H4 (cell line): ENCODE measurements around the gene PSMD4. TPM values are rescaled to one million over a fixed set of nuclear protein-coding genes. Genes with fewer than 3 reads are reported as not detected.
"Not testable (repeated sequence)": the region's sequence is repeated elsewhere in the genome, so short reads cannot be mapped to it uniquely, and the experiment has no call there.

ENCODE experiments used
- DNase-seq: peaks from one replicate; pipeline ENCODE4 v3.0.0-alpha.2; 2015; ENCODE audit warnings: low spot score
- total RNA-seq: library from RNA; depleted of rRNA; stranded (reverse); fragments of >200 nt; shearing (Covaris generic); gene quantifications from 2 replicates; pipeline ENCODE4 v1.2.3, GENCODE V29; 2014

PSMD4 gene
- total RNA-seq, 1 experiment from 2014 or later: 319 TPM

DNA sequence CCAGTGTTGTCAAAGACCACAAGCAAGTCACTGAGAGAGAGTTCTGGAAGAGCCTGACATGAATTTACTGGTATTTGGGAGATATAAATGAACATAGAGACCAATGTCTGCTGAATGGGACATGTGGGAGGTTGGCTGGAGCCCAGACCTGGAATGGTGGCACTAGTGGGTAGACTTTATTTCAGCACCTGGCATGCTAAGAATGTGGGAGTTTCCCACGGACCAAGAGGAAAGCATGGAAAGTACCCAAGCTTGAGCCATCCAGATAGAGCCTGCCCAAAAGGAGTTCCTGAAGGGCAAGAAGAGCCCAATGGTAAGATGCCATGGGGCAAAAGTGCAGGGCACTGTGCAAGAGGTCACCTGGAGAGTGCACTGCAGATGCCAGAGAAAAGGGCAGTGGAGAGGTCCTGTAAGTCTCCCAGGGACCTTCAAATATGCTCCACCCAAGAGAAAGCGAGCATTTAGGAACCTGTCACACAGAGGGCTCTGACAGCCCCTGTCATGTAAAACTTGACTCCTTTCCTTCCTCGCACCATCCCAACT is 19.5 kb downstream of the PSMD4 start:
- no peak for DNase-seq

DNA sequence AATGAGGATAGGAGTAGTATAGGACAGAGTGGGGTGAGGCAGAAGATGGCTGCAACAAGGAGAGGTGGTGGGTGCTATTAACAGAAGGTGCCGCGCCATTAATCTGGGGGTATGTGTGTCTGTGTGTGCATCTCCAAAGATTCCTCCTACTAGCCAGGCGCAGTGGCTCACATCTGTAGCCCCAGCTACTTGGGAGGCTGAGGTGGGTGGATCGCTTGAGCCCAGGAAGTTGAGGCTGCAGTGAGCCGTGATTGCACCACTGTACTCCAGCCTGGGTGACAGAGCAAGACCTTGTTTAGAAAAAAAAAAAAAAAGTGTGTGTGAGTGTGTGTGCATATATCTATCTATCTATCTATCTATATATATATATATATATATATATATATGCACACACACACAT is 20.8 kb downstream of the PSMD4 start:
- not testable (repeated sequence) for DNase-seq

GRCh38 chr1:151277249-151277648 is 22.7 kb downstream of the PSMD4 start:
- no peak for DNase-seq

GRCh38 chr1:151281225-151281968 is 26.9 kb downstream of the PSMD4 start:
- peak; percentile 95 for DNase-seq

- peak; percentile 100 for DNase-seq
Measured at GRCh38 chr1:151281969-151282882, 27.7 kb downstream of the PSMD4 start, which contains the start of gene ZNF687. Gene ZNF687 (plus strand): TSS chr1:151282299. CDS start chr1:151286292, 3,993 bp downstream.

GRCh38 chr1:151282883-151283725 is 28.6 kb downstream of the PSMD4 start:
- no peak for DNase-seq

DNA sequence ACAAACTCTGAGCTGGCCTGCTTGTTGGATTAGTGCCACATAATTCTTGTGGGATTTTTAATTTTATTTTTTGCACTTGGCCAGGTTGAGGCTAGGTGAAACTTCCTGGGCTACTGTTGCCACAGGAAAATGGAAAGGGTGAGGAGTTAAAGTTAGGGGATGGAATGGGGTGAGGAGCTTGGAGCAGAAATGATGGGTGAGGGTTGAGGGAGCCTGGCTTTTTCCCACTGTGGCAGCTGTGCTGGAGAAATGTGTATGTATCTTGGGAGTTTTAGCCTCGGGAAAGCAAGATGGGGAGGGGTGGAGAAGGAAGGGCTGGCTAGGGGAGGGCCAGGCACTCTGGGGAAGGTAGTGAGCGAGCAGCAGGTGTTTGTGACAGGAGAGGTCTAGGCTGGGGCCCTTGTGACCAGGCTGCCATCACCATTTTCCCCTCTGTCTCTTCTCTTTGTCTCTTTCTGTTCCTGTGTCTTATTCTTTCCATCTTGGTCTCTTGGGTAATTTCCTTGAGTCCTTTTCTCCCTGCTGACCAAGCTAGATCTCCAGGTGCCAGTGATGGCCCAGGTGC is 29.6 kb downstream of the PSMD4 start:
- no peak for DNase-seq

- no peak for DNase-seq
Measured at GRCh38 chr1:151286619-151287340, 32.2 kb downstream of the PSMD4 start.

- no peak for DNase-seq
Measured at GRCh38 chr1:151287341-151287699, 32.8 kb downstream of the PSMD4 start.

GRCh38 chr1:151287767-151288500 is 33.4 kb downstream of the PSMD4 start:
- no peak for DNase-seq

DNA sequence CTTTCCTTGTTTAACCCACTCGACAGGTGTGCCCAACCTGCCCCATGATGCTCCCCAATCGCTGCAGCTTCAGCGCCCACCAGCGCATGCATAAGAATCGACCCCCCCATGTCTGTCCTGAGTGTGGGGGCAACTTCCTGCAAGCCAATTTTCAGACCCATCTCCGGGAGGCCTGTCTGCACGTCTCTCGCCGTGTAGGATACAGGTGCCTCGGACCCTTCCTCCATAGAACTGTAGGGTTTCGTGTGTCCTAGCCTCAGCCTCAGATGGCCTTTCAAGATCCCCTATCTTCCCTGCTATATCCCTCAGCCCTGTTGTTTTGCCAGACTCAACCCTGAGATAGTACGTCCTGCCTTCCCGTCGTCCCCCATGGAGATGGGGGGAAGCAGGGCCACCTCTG is 34.0 kb downstream of the PSMD4 start:
- DNase-seq: no peak

DNA sequence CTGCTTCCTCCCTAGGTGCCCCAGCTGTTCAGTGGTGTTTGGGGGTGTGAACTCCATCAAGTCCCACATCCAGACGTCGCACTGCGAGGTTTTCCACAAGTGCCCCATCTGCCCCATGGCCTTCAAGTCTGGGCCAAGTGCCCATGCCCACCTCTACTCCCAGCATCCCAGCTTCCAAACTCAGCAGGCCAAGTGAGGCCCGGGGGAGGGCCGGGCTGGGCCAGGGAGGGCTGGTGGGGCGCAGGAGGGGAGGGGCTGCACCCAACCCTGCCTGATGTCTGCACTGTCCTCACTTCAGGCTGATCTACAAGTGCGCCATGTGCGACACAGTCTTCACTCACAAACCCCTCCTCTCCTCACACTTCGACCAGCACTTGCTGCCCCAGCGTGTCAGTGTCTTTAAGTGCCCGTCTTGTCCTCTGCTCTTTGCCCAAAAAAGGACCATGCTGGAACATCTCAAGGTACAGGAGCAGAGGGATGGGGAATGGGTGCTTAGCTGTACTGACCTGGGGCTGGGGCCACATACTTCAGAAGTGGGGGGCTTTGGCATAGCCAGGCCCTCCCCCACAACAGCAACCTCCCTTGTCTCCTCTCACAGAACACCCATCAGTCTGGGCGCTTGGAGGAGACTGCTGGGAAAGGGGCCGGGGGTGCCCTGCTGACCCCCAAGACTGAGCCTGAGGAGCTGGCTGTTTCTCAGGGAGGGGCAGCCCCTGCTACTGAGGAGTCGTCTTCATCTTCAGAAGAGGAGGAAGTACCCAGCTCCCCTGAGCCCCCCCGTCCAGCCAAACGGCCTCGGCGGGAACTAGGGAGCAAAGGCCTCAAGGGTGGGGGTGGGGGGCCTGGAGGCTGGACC is 34.8 kb downstream of the PSMD4 start:
- DNase-seq: no peak

GRCh38 chr1:151289991-151290708 is 35.6 kb downstream of the PSMD4 start:
- DNase-seq: no peak

GRCh38 chr1:151290709-151291303 is 36.3 kb downstream of the PSMD4 start:
- DNase-seq: no peak

DNA sequence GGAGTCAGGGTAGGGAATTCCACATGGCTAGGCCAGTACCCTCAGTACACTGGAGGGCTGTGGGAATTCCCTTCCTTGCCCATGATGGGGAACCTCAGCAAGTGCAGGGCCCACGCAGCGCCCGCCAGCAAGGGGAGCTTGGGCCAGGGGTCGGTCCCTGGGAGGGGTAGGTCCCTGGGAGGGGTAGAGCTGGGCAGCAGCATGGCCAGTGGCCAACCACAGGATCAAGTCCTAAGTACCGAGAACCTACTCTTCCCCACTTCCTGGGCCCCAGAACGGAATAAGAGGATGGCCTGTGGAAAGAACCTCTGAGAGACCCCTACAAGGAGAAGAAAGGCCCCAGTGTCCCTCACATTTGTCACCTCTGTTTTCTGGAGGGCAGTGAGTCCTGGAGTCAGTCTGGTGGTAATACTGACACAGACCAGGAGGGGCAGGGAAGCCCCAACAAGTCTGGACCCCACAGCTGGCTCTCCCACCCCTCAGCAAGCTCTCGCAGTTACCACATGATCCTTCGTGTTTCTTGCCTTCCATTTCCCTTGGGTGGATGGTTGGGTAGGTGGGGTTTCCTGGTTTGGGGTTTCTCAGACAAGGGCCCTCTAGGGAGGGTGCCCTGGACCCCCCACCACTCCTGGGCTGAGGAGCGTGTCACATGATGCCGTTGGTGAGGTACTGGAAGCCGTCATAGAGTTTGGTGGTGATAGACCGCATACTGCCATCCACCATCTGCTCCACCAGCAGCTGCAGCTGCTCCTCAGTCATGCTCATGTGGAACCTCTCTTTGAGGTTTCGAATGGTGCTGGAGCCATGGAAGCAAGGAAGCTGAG is 37.9 kb downstream of the PSMD4 start:
- DNase-seq: no peak

GRCh38 chr1:151293093-151293492 is 38.6 kb downstream of the PSMD4 start:
- no peak for DNase-seq
